ENCODE measurements around the gene SLC7A4.

The SLC7A4 gene

GRCh38 chr22:21028277-21029251, 3.8 kb downstream of the SLC7A4 start:
- no peak for DNase-seq (ENCODE audit: extremely low read depth, insufficient read length)
- no peak overlapping the region for H3K4me3 ChIP-seq (replicated peaks; ENCODE audit: low read depth, low read length)
- no peaks in the 10 kb centered on the region for H3K36me3 ChIP-seq (ENCODE audit: control insufficient read depth, insufficient read depth, low read length)
- no peaks in the 10 kb centered on the region; the same call in 1 of the 2 replicates for H3K27me3 ChIP-seq (replicated peaks; ENCODE audit: control insufficient read depth, insufficient read depth, low read length)
- no peak for TF ChIP-seq CTCF (IDR thresholded peaks at IDR 0.05; ENCODE audit: insufficient read depth, low read length, poor library complexity, severe bottlenecking)

- no peak for DNase-seq (ENCODE audit: extremely low read depth, insufficient read length)
- TF ChIP-seq CTCF (IDR thresholded peaks at IDR 0.05; ENCODE audit: insufficient read depth, low read length, poor library complexity, severe bottlenecking): no peak
These were observed 5.3 kb downstream of the SLC7A4 start for GRCh38 chr22:21026783-21027692.

GRCh38 chr22:21025763-21026755, 6.3 kb downstream of the SLC7A4 start:
- no peak overlapping the region for H3K4me3 ChIP-seq (replicated peaks; ENCODE audit: low read depth, low read length)
- no peaks in the 10 kb centered on the region; the same call in 1 of the 2 replicates for H3K27me3 ChIP-seq (replicated peaks; ENCODE audit: control insufficient read depth, insufficient read depth, low read length)
- TF ChIP-seq CTCF (IDR thresholded peaks at IDR 0.05; ENCODE audit: insufficient read depth, low read length, poor library complexity, severe bottlenecking): no peak
- DNase-seq (ENCODE audit: extremely low read depth, insufficient read length): no peak
- no peaks in the 10 kb centered on the region for H3K36me3 ChIP-seq (ENCODE audit: control insufficient read depth, insufficient read depth, low read length)

More at GRCh38 chr22:21026783-21027692, 5.3 kb downstream of the SLC7A4 start:
- H3K4me3 ChIP-seq (replicated peaks; ENCODE audit: low read depth, low read length): no peak overlapping the region
- H3K27me3 ChIP-seq (replicated peaks; ENCODE audit: control insufficient read depth, insufficient read depth, low read length): no peaks in the 10 kb centered on the region; the same call in 1 of the 2 replicates
- H3K36me3 ChIP-seq (ENCODE audit: control insufficient read depth, insufficient read depth, low read length): no peaks in the 10 kb centered on the region

- DNase-seq (ENCODE audit: extremely low read depth, insufficient read length): no peak
- TF ChIP-seq CTCF (IDR thresholded peaks at IDR 0.05; ENCODE audit: insufficient read depth, low read length, poor library complexity, severe bottlenecking): no peak
- H3K4me3 ChIP-seq (replicated peaks; ENCODE audit: low read depth, low read length): no peak overlapping the region
- no peaks in the 10 kb centered on the region for H3K36me3 ChIP-seq (ENCODE audit: control insufficient read depth, insufficient read depth, low read length)
- no peaks in the 10 kb centered on the region; the same call in 1 of the 2 replicates for H3K27me3 ChIP-seq (replicated peaks; ENCODE audit: control insufficient read depth, insufficient read depth, low read length)
These were observed 7.1 kb downstream of the SLC7A4 start for GRCh38 chr22:21025266-21025665.

All from GM06990 (cell line).